NCI-H2029 (cell line): ENCODE data around the gene INO80.

ENCODE experiments used
- DNase-seq: peaks from one replicate; lab custom pipeline; 2025; lab: John Stamatoyannopoulos, UW

The INO80 gene

GRCh38 chr15:40948706-40949473, 167.2 kb downstream of the INO80 start:
- DNase-seq, result no peak

GRCh38 chr15:40944510-40945296, 171.4 kb downstream of the INO80 start:
- DNase-seq, result peak; percentile 39

GRCh38 chr15:40943764-40944365, 172.2 kb downstream of the INO80 start:
- no peak for DNase-seq

GRCh38 chr15:40942878-40943277, 173.2 kb downstream of the INO80 start:
- no peak for DNase-seq

GRCh38 chr15:40942337-40942854, 173.7 kb downstream of the INO80 start:
- no peak for DNase-seq

- DNase-seq, result peak; percentile 68
Observed at GRCh38 chr15:40941528-40942336, 174.3 kb downstream of the INO80 start.

- no peak for DNase-seq
Observed at GRCh38 chr15:40941068-40941527, 175.0 kb downstream of the INO80 start.

GRCh38 chr15:40940296-40940801, 175.7 kb downstream of the INO80 start:
- no peak for DNase-seq

GRCh38 chr15:40938536-40938870, 177.6 kb downstream of the INO80 start:
- no peak for DNase-seq

GRCh38 chr15:40937762-40938535, 178.1 kb downstream of the INO80 start:
- no peak for DNase-seq

- DNase-seq, result peak; percentile 27
Observed at GRCh38 chr15:40936709-40937666, 179.1 kb downstream of the INO80 start.

- no peak for DNase-seq
Observed at GRCh38 chr15:40936234-40936708, 179.8 kb downstream of the INO80 start.

GRCh38 chr15:40934457-40934856, 181.6 kb downstream of the INO80 start:
- no peak for DNase-seq

- DNase-seq, result no peak
Observed at GRCh38 chr15:40933517-40933902, 182.6 kb downstream of the INO80 start.

GRCh38 chr15:40932649-40933516, 183.2 kb downstream of the INO80 start:
- peak; percentile 81 for DNase-seq

- peak; percentile 47 for DNase-seq
Observed at GRCh38 chr15:40932156-40932555, 183.9 kb downstream of the INO80 start.

GRCh38 chr15:40931300-40932142, 184.6 kb downstream of the INO80 start:
- no peak for DNase-seq
